NB4 (cell line): Measurements from ENCODE around the gene BCL6.
"Not testable (repeated sequence)": the region's sequence is repeated elsewhere in the genome, so short reads cannot be mapped to it uniquely, and the experiment has no call there.

Experiments
- DNase-seq: peaks from one replicate; pipeline ENCODE4 v3.0.0; 2010; ENCODE audit warnings: low read depth
- H3K4me3 ChIP-seq: one replicate; pipeline ENCODE4 v1.5.1; 2011; ENCODE audit warnings: mild to moderate bottlenecking, low read depth, low read length, moderate library complexity
- MYC ChIP-seq: IDR thresholded peaks from 2 replicates; pipeline ENCODE4 v1.6.1; 2011; ENCODE audit warnings: low read depth, low read length
- POLR2A ChIP-seq: IDR thresholded peaks from 2 replicates; pipeline ENCODE4 v1.6.1; 2011; ENCODE audit warnings: mild to moderate bottlenecking; ENCODE audit not compliant: insufficient read length; ENCODE audit errors: extremely low read depth
- TF ChIP-seq, protein P1 (sequence below): IDR thresholded peaks from one replicate; pipeline ENCODE4 v1.5.1; 2012; ENCODE audit warnings: low read depth, low read length
- TF ChIP-seq, protein P2 (sequence below): IDR thresholded peaks from 2 replicates; pipeline ENCODE4 v1.6.1; 2011; ENCODE audit warnings: low read depth, low read length

Gene BCL6

DNA sequence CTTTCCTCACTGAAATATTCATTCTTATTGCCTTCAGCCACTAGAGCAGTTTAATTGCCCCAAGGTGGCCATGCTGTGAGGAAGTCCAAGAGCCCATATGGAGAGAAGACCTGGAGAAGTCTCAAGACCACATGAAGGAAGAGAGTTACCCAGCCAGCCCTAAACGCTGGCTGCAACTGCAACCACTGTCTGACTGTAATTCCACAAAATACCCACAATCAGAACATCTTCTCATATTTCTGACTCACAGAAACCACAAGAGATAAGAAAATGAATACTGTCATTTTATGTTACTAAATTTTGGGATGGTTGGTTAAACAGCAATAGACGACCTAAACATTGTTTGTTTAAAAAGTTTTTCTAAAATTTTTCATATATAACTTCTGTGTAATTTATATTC is 60.4 kb downstream of the BCL6 start:
- H3K4me3 ChIP-seq, result no peak overlapping the region
- TF ChIP-seq POLR2A (no peak), MYC (no peak)
- TF ChIP-seq, protein P1, sequence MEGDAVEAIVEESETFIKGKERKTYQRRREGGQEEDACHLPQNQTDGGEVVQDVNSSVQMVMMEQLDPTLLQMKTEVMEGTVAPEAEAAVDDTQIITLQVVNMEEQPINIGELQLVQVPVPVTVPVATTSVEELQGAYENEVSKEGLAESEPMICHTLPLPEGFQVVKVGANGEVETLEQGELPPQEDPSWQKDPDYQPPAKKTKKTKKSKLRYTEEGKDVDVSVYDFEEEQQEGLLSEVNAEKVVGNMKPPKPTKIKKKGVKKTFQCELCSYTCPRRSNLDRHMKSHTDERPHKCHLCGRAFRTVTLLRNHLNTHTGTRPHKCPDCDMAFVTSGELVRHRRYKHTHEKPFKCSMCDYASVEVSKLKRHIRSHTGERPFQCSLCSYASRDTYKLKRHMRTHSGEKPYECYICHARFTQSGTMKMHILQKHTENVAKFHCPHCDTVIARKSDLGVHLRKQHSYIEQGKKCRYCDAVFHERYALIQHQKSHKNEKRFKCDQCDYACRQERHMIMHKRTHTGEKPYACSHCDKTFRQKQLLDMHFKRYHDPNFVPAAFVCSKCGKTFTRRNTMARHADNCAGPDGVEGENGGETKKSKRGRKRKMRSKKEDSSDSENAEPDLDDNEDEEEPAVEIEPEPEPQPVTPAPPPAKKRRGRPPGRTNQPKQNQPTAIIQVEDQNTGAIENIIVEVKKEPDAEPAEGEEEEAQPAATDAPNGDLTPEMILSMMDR, result no peak
- peak; percentile 24 for DNase-seq

DNA sequence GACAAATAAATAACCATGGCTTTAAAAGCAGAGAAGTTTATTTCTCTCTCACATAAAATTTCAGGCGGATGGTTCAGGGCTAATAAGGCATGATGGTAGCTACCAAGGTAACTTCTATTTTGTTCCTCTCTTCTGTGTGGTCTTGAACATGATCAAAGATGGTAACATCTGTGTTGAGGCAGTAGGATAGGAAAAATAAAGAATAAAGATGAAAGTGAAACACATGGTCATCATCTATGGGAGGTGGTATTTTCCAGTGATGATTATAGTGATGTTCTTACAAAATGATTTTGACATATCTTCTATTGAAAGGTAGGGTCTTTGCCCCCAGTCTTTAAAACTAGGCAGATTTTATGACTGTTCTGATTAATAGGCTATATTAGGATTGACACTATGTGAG is 60.8 kb downstream of the BCL6 start:
- no peak for DNase-seq
- H3K4me3 ChIP-seq, result no peak overlapping the region
- TF ChIP-seq POLR2A (no peak), MYC (no peak)
- TF ChIP-seq, protein P2, sequence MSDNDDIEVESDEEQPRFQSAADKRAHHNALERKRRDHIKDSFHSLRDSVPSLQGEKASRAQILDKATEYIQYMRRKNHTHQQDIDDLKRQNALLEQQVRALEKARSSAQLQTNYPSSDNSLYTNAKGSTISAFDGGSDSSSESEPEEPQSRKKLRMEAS, result no peak
- TF ChIP-seq, protein P1, result no peak

DNA sequence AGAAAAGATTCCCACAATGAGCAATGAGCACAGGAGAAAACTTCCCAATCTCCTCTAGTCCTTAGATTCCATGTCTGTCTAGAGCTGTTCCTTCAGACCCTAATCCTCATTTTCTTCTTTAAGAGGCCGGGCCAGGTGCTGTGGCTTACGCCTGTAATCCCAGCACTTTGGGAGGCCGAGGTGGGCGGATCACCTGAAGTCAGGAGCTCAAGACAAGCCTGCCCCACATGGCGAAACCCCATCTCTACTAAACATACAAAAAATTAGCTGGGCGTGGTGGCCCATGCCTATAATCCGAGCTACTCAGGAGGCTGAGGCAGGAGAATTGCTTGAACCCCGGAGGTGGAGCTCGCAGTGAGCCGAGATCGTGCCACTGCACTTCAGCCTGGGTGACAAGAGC is 63.5 kb downstream of the BCL6 start:
- DNase-seq, H3K4me3 ChIP-seq: not testable (repeated sequence)

DNA sequence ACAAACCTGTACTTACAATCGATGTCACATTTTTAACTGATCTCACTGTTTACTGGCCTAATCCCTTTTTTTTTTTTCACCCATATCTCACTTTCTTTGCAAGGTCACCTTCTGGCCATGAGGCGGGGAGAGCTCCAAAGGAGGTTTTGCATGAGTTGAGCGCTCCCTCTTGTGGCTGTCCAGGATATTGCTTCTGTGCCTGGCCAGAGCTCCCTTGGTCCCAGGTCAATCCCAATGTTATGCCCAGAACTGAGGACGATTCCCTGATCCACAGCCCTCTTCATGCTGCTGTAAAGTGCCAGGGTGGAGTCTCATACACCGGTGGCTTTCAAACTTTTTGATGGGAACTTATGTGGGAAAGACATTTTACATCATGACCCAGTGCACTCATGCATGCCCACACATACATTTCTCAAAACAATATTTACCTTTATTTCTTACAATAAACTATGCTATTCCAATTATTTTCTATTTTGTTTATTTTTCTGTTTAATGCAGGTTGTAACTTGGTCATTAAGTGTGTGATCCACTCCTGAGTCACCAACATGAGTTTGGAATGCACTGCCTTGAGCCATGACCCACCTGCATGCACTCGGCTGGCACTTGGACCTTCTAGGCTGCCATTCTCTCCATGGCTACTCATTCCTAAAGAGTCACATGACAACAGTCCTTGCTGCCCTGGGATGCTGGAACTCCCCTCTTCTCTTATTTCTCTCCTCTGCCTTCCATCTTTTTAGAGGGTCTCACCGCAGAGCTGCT is 65.5 kb downstream of the BCL6 start:
- H3K4me3 ChIP-seq, result no peak overlapping the region
- TF ChIP-seq, protein P1, result peak; percentile 75
- TF ChIP-seq POLR2A (no peak), MYC (peak; percentile 66)
- TF ChIP-seq, protein P2, result 0 out of 2 replicates have a peak, but pooled peaks have one; percentile 20
- peak; percentile 65 for DNase-seq

DNA sequence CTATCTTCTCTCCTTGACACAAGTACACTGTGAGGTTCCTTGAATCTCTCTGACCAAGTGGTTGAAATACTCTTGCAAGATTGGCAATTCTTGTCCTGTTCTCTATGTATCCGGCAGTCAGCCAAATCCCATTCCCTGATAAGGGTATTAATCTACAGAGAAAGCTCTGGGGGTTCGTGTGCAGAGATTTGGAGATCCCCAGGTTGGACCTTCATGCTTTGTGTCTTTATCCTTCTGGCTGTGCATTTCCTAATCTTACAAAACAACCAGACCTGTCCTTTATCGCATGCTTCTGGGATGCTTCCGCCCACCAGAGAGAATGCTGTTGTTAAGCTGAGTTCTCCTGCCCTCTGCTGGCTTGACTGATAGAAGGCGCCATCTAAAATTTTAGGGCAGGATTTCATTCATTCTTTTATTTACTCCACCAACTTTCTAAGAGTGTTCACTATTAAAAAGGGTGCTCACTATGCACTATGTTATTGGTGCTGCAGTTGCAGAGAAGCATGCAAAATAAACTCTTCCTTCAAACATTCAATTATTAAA is 66.5 kb downstream of the BCL6 start:
- no peak for TF ChIP-seq MYC
- TF ChIP-seq, protein P1, result peak; percentile 37
- TF ChIP-seq POLR2A, result no peak
- no peak overlapping the region for H3K4me3 ChIP-seq
- peak; percentile 44 for DNase-seq

DNA sequence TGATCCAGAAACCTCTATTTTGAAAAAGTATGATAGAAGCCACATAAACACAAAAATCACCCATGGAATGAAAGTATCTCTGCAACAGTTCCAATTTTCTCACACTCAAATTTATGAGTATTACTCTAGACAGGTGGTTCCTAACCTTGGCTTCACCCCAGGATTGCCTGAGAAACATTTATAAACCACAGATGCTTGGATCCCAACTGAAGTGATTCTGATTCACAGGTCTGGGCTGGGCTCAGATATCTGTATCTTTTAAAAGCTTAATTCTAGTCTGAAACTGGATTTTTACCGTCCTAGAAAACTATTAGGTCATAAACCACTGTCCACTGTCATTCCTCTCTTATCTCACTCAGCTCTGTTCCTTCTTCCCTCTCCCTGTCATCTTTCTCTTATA is 67.7 kb downstream of the BCL6 start:
- DNase-seq, result no peak
- TF ChIP-seq POLR2A, result no peak
- TF ChIP-seq, protein P2, result no peak
- TF ChIP-seq MYC, result no peak
- TF ChIP-seq, protein P1, result no peak
- no peak overlapping the region for H3K4me3 ChIP-seq
